Gastrocnemius medialis (tissue), 4 donors: ENCODE results near the gene DOCK4. TPM values are rescaled to one million over a fixed set of nuclear protein-coding genes. Genes with fewer than 3 reads are reported as not detected.

Experiments
- ATAC-seq, 2 donors: fragments of 150-250 bp; one replicate each; pipeline ENCODE4 v1.9.1; 2016
- DNase-seq, 2 donors: peaks; one replicate each; pipeline ENCODE4 v3.0.0-alpha.2; 2019
- H3K27ac ChIP-seq, 4 donors: fragments of 200-600 bp; sonication (generic); 1 replicate in 1 of 4; 2 replicates in 3 of 4; pipeline ENCODE4 v1.5.1; 2016 to 2018; ENCODE audit warnings: mild to moderate bottlenecking in 2 of 4, moderate library complexity in 1 of 4
- H3K27me3 ChIP-seq, 3 donors: fragments of 200-600 bp; sonication (generic) in 2 of 3; 1 replicate in 1 of 3; 2 replicates in 2 of 3; pipeline versions ENCODE4 v1.5.1 to v1.6.0; 2016 to 2019; ENCODE audit warnings: mild to moderate bottlenecking in 1 of 3, moderate library complexity in 1 of 3
- H3K36me3 ChIP-seq, 2 donors: fragments of 200-600 bp; sonication (generic) in 1 of 2; one replicate each; pipeline ENCODE4 v1.5.1; 2017 to 2018
- H3K4me1 ChIP-seq, 2 donors: fragments of 200-600 bp; sonication (generic) in 1 of 2; one replicate each; pipeline ENCODE4 v1.5.1; 2016 to 2017; ENCODE audit warnings: mild to moderate bottlenecking in 2 of 2
- H3K4me3 ChIP-seq, 4 donors: fragments of 200-600 bp; sonication (generic) in 3 of 4; 1 replicate in 1 of 4; 2 replicates in 3 of 4; pipeline ENCODE4 v1.5.1; 2016 to 2019; ENCODE audit warnings: mild to moderate bottlenecking in 2 of 4
- H3K9me3 ChIP-seq, 3 donors: fragments of 200-600 bp; sonication (generic) in 2 of 3; 1 replicate in 1 of 3; 2 replicates in 2 of 3; pipeline ENCODE4 v1.5.1; 2016 to 2019
- CTCF ChIP-seq, 5 experiments: fragments of 450-650 bp in 3 of 5; fragments of 200-600 bp in 2 of 5; sonication (generic) in 2 of 5; IDR thresholded peaks in 4 of 5; conservative IDR thresholded peaks in 1 of 5; 1 replicate in 4 of 5; 2 replicates in 1 of 5; pipeline ENCODE4 v1.5.1; 2016 to 2019; ENCODE audit warnings: antibody characterized with exemption in 5 of 5, mild to moderate bottlenecking in 3 of 5, moderate library complexity in 3 of 5
- POLR2A ChIP-seq, 2 donors: fragments of 450-650 bp; IDR thresholded peaks; one replicate each; pipeline ENCODE4 v1.6.1; 2017; ENCODE audit warnings: antibody characterized with exemption in 2 of 2, mild to moderate bottlenecking in 2 of 2, moderate library complexity in 2 of 2
- in situ Hi-C, 4 donors: fragments of 200-750 bp; cut with MboI; loops; one replicate each; pipeline versions ENCODE4 v1.15.0 to v1.8.0; 2017; ENCODE audit warnings: low sequenced_read_pairs in 4 of 4
- intact Hi-C: fragments of 100-400 bp; cut with DNase I; formaldehyde crosslinking; loops from one replicate; pipeline ENCODE4 v1.15.1; 2023; ENCODE audit warnings: low total_unique reads
- total RNA-seq, 4 donors: library from RNA; depleted of rRNA; stranded (reverse); fragments of >200 nt; gene quantifications; one replicate each; pipeline versions ENCODE4 v1.1.0 to v1.2.3, GENCODE V29; 2016

DOCK4 gene
- total RNA-seq, 4 donors from 2014 or later: 8.7 to 12.0 (median 10.2) TPM

- in situ Hi-C loops: loop anchor here in 2 of 4 donors (10.0 to 25.0 kb wide), 2 partner anchors 655 to 753 kb away; partner anchors contain the start of gene LRRN3 (in 1 of the 2)
- H3K36me3 ChIP-seq: peaks cover 0 to 16% of the 10 kb centered on the region in 2 donors
Measured at GRCh38 chr7:111741811-111742240, 464.4 kb downstream of the DOCK4 start.

DNA sequence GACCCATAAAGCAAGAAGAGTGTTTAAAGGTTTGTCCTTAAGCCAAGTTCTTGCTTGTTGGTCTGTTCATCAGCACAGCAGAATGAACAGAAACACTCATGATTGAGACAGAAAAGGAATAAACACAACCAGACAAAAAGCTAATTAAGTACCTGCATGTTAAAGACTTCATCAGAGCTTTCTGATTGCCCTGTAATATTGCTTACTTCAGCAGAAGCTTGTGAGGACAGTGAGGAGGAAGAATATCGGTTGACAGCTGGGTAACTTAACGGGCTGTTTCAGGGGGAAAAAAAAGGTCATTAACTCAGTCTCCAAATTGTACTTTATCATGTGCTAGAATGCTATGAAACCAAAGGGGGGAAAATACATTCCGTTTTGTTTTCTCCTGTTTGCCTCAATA is 465.3 kb downstream of the DOCK4 start:
- H3K27me3 ChIP-seq: no peaks in the 10 kb centered on the region
- H3K4me1 ChIP-seq: peaks cover 0 to 5% of the 10 kb centered on the region in 2 donors
- in situ Hi-C loops: loop anchor here in 2 of 4 donors (10.0 to 25.0 kb wide), 2 partner anchors 654 to 754 kb away; partner anchors contain the start of gene LRRN3 (in 1 of the 2)
- intact Hi-C loops: loop anchor here (5.0 kb wide), 1 partner anchor 756 kb away; no protein-coding TSS in a partner anchor
- no peaks in the 10 kb centered on the region for H3K9me3 ChIP-seq
- H3K4me3 ChIP-seq: no peak overlapping the region
- no peak for TF ChIP-seq POLR2A (IDR thresholded peaks at IDR 0.05)
- no peak for TF ChIP-seq CTCF (IDR thresholded peaks at IDR 0.05 in 4 of 5, conservative IDR thresholded peaks at IDR 0.05 in 1 of 5)
- DNase-seq (no peak), ATAC-seq (no peak)
- H3K27ac ChIP-seq: no peak overlapping the region
- H3K36me3 ChIP-seq: peaks cover 0 to 16% of the 10 kb centered on the region in 2 donors

More at GRCh38 chr7:111741811-111742240, 464.4 kb downstream of the DOCK4 start:
- H3K27ac ChIP-seq: no peak overlapping the region
- no peaks in the 10 kb centered on the region for H3K4me1 ChIP-seq
- TF ChIP-seq POLR2A (IDR thresholded peaks at IDR 0.05): no peak
- TF ChIP-seq CTCF (IDR thresholded peaks at IDR 0.05 in 4 of 5, conservative IDR thresholded peaks at IDR 0.05 in 1 of 5): peak in 4 of 5 experiments; percentile 37 to 56 (median 52)
- no peaks in the 10 kb centered on the region for H3K27me3 ChIP-seq
- no peak for DNase-seq
- H3K4me3 ChIP-seq: no peak overlapping the region
- intact Hi-C loops: loop anchor here (5.0 kb wide), 1 partner anchor 755 kb away; no protein-coding TSS in a partner anchor
- ATAC-seq: peak; percentile 60 to 66
- no peaks in the 10 kb centered on the region for H3K9me3 ChIP-seq

- Histone ChIP-seq H3K9me3 (no peaks in the 10 kb centered on the region), H3K27ac (no peak overlapping the region), H3K27me3 (no peaks in the 10 kb centered on the region), H3K36me3 (peaks cover 0 to 8% of the 10 kb centered on the region in 2 donors), H3K4me3 (no peak overlapping the region), H3K4me1 (peaks cover 6 to 14% of the 10 kb centered on the region in 2 donors)
- DNase-seq (no peak), ATAC-seq (no peak)
- intact Hi-C loops (loop anchor here (10.0 kb wide), 1 partner anchor 1892 kb away; no protein-coding TSS in a partner anchor), in situ Hi-C loops (loop anchor here in 2 of 4 donors (10.0 to 25.0 kb wide), 2 partner anchors 649 to 652 kb away; partner anchors contain the start of gene LRRN3 (in 1 of the 2))
- no peak for TF ChIP-seq POLR2A (IDR thresholded peaks at IDR 0.05)
Measured at GRCh38 chr7:111736552-111736874, 469.7 kb downstream of the DOCK4 start.

GRCh38 chr7:111735661-111736551 is 470.3 kb downstream of the DOCK4 start:
- no peaks in the 10 kb centered on the region for H3K9me3 ChIP-seq
- H3K4me3 ChIP-seq: no peak overlapping the region
- intact Hi-C loops: loop anchor here (1.0 to 10.0 kb wide), 3 partner anchors 174 to 1891 kb away; partner anchors contain the start of gene IMMP2L
- peak; percentile 57 to 91 (median 79) for TF ChIP-seq CTCF (IDR thresholded peaks at IDR 0.05 in 4 of 5, conservative IDR thresholded peaks at IDR 0.05 in 1 of 5)
- no peak for TF ChIP-seq POLR2A (IDR thresholded peaks at IDR 0.05)
- H3K27me3 ChIP-seq: no peaks in the 10 kb centered on the region
- peaks cover 6 to 14% of the 10 kb centered on the region in 2 donors for H3K4me1 ChIP-seq
- DNase-seq: peak; percentile 49 to 50
- H3K36me3 ChIP-seq: peaks cover 0 to 8% of the 10 kb centered on the region in 2 donors
- in situ Hi-C loops: loop anchor here in 2 of 4 donors (10.0 to 25.0 kb wide), 2 partner anchors 649 to 651 kb away; partner anchors contain the start of gene LRRN3 (in 1 of the 2)
- H3K27ac ChIP-seq: peak overlapping the region; percentile 30 to 38 (median 35)
- ATAC-seq: peak; percentile 92
